PC-3 (cell line): ENCODE data around the gene UGT1A8.

Experiments used
- CTCF ChIP-seq: fragments of 300-600 bp; sonication (generic); conservative IDR thresholded peaks from 2 replicates; pipeline ENCODE4 v1.5.1; 2017; ENCODE audit warnings: antibody characterized with exemption, low read depth, mild to moderate bottlenecking, low read length
- EZH2 ChIP-seq: fragments of 300-600 bp; sonication (generic); IDR thresholded peaks from one replicate; pipeline ENCODE4 v1.6.1; 2017; ENCODE audit warnings: antibody characterized with exemption, mild to moderate bottlenecking, low read length; ENCODE audit not compliant: unreplicated experiment

DNA sequence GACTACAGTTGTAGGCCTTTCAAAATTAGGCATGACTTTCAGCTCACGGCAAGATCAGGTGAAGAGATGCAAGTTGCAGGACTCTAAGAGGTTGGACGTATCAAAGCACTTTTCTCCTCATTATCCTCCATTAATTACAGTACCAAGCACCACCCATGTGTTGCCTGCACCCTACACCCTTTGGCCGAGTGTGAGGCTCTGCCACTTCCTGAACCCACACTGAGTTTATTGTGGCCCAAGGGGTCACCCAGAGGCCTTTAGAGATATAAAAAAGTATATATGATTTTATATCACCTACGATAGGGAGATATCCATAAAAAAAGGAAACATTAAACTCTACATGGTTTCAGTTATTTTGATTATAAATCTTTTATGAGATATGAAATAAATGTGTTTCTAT lies 2.8 kb downstream of the UGT1A8 start:
- TF ChIP-seq CTCF = no peak
- TF ChIP-seq EZH2 = no peak
